ENCODE measurements around the gene TYW5.

The TYW5 gene

DNA sequence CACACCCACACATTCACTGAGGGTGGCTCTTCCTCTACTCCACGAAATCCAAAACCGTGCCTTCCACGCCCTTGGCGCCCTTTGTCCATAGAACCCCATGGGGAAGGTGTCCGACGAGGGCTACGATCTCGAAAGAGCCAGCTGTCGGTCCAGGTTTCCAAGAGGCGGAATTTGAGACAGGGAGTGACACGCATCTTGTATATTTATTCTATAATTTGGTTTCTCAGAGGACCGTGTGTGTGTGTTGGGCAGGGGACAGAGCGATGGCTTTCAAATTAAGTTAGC lies 43.5 kb downstream of the TYW5 start:
- no peak for DNase-seq

DNA sequence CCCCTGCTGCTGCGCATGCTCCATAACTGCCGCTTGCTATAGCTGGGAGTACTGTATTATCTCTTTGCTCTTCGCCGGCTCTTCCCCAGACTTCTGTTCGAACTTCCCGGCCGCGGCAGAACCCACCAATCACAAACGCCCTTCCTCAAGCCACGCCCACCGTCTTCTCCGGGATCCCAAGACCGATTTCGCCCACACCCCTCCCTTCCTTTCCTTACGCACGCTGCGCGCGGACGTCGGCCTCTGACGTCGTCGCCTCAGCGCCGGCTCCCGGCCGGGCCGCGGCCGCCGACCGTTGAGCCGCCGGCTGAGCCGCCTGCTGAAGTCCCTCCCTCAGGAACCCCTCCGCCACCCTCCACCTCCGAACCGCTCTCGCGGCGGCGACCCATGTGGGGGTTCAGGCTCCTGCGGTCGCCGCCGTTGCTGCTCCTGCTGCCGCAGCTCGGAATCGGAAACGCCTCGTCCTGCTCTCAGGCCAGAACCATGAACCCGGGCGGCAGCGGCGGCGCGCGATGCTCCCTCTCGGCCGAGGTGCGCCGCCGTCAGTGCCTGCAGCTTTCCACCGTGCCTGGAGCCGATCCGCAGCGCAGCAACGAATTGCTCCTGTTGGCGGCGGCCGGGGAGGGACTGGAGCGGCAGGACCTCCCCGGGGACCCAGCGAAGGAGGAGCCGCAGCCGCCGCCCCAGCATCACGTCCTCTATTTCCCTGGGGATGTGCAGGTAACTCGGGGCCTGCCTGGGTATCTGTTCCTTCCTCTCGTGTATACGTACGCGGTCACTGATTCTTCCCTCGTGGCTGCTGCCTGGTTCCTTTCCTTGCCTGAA lies 44.0 kb downstream of the TYW5 start, which contains the start of gene C2orf69:
Gene C2orf69 (plus strand): TSS at position 242 of the 825 bp plus-strand sequence. CDS start 146 bp downstream, at position 388.
- DNase-seq: peak; percentile 95

DNA sequence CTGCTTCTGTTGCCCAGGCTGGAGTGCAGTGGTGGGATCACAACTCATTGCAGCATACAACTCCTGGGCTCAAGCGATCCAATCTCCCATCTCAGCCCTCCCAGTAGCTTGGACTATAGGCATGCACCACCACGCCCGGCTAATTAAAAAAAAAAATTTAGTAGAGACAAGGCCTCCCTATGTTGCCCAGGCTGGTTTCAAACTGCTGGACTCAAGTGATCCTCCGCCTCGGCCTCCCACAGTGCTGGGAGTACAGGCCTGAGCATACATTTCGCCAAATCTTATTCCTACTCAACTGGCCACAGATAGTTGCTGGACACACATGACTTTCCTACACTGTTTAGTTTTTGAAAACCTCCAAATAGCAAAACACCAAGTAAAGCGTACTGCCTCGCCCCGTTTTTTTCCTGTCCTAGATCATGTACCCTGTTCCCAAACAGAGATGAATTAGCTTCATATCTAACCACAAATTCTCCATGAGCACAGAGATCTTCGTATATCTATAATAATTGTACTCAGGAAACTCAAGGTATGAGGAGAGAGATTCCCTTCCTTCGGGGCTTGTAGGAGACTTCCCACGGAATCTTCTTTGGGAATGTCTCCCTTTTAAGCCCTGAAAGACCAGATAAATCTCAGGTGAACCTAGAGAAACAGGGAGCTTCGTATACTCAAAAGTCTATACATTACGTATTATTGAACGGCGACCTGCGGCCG lies 44.8 kb downstream of the TYW5 start:
- DNase-seq: peak; percentile 1

DNA sequence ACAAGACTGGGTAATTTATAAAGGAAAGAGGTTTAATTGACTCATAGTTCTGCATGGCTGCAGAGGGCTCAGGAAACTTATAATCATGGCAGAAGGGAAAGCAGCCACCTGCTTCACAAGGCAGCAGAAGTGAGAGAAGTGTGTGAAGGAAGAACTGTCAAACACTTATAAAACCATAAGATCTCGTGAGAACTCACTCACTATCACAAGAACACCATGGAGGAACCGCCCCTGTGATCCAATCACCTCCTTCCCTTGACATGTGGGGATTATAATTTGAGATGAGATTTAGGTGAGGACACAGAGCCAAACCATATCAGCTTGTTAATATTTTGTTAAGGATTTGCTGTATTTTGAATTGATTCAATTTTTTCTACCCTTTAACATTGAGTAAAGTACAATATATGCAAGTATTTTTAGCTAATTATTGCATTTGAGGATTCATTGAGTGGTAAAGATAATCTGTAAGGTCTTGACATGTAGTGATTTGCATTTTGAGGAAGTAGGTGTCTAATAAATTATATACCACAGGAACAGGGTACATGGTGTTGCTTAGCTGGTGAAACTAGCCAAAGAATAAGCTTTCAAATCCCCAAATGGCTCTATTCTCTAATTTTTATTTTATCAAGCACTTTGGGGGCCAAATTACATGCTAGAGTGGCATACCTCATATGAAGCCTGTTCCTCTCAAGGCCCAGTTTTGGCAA lies 48.1 kb downstream of the TYW5 start:
- DNase-seq: no peak

DNA sequence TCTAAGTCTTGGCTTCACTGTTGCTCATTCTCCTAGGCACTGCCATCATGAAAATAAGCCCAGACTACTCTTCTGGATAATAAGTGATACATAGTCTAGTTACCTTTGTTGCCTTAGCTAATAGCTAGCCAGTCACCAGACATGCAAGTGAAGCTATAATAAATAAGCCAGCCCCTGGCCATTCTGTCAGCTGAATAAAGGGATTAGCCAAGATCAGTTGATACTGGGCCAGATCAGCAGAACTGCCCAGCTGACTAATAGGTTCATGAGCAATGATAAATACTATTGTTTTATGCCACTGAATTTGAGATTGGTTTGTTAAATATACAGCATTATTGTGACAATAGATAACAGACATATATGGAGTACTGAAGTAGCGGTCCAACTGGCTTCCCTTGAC lies 52.2 kb downstream of the TYW5 start:
- DNase-seq: no peak

DNA sequence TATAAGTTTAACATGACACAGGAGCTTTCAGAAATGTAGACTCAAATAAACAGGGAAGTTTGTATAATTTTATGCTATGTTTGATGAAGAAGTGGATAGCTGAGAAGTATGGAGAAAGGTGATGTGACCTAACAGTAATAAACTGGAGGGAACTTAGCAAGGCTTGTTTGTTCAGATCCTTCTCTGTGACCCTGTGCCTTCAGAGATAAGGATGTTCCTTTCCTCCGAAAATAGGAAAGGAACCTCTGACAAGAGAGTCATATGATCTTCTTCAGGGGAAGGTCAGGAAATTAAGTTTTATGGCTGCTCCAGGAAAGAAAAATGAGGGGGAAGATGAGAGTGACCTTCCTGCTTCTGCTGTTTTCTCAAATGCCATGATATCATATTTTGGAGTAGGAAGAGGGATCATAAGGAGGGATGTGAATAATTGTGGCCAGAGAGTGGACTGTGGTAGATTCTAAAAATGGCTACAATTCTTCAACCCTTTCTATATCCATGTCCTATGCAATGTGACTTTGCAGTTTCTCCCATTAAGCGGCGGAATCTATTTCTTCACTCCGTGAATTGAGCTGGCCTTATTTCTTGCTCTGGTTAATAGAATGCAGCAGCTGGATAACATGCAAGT lies 52.7 kb downstream of the TYW5 start:
- no peak for DNase-seq

DNA sequence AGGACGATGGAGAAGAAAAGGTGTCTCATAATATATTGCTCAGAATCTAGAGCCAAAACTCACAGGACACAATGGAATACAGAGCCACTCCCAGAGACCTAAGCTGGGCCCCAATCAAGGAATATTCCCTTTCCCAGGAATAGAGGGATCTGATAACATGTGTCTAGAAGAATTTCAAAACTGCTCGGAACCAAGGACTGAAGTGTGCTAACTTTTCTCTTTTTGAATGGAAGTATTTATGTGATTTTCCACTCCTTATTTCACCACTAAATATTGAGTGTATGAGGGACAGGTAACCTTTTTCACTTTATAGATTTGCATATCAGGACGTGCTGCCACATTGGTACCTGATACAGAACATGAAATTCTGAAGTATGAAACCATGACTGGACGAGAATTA lies 53.3 kb downstream of the TYW5 start:
- DNase-seq: no peak

GRCh38 chr2:199896617-199897016 lies 58.7 kb downstream of the TYW5 start:
- no peak for DNase-seq

- no peak for DNase-seq
Observed at GRCh38 chr2:199895406-199895805, 59.9 kb downstream of the TYW5 start.

- no peak for DNase-seq
Observed at GRCh38 chr2:199883474-199884212, 71.6 kb downstream of the TYW5 start.

DNA sequence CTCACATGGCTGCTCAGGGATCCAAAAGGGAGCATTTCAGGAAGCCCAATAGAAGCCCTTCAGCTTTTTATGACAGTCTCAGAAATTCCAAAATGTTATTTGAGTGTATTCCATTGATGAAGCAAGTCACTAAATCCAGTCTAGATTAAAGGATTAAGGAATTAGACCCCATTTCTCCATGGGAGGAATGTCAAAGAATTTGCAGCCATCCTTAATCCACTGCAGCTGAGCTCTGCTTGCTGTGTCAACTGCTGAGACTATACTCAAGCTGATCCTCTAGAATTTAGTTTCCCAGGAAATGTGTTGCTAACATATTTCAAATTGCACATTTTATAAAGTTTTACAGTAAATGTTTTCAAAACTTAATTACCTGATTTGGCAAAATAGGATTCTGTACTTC lies 72.6 kb downstream of the TYW5 start:
- no peak for DNase-seq
